SK-N-SH (cell line): Measurements from ENCODE around the gene CNKSR2. TPM values are rescaled to one million over a fixed set of nuclear protein-coding genes. Genes with fewer than 3 reads are reported as not detected.

Experiments used
- CTCF ChIA-PET: fragments of 300-600, 350-600 bp; formaldehyde crosslinking; extraction: SDS; loops from one replicate; lab custom pipeline; 2021; lab: Yijun Ruan, JAX
- POLR2A ChIA-PET: fragments of 350-600 bp; sonication (Branson Sonifier 250); formaldehyde crosslinking; extraction: SDS; loops from one replicate; lab custom pipeline; 2020; ENCODE audit warnings: antibody characterized with exemption, inconsistent platforms; lab: Yijun Ruan, JAX
- DNase-seq: peaks from one replicate; pipeline ENCODE4 v3.0.0; 2012
- H2AFZ ChIP-seq: fragments of 200-600 bp; sonication (generic); 2 replicates; pipeline ENCODE4 v1.8.1; 2016; ENCODE audit warnings: antibody characterized with exemption, mild to moderate bottlenecking, low read depth
- H3F3A ChIP-seq: fragments of 200-600 bp; sonication (generic); replicated peaks from 2 replicates; pipeline ENCODE3; 2016; ENCODE audit warnings: antibody characterized with exemption, mild to moderate bottlenecking; ENCODE audit not compliant: insufficient read depth
- H3K27ac ChIP-seq, 2 experiments: fragments of 200-500 bp in 1 of 2; fragments of 200-600 bp in 1 of 2; sonication (Bioruptor generic) in 1 of 2; sonication (generic), shearing (Covaris generic) in 1 of 2; 2 replicates each; pipeline versions ENCODE4 v1.5.1 to v1.6.1; 2014 to 2016; ENCODE audit warnings: low read depth in 2 of 2, inconsistent platforms in 1 of 2, low read length in 1 of 2, mild to moderate bottlenecking in 1 of 2, mixed read lengths in 1 of 2
- H3K27me3 ChIP-seq: fragments of 200-600 bp; sonication (generic), shearing (Covaris generic); 2 replicates; pipeline ENCODE4 v1.6.1; 2016; ENCODE audit warnings: mixed run types; ENCODE audit not compliant: insufficient read depth
- H3K36me3 ChIP-seq, 2 experiments: fragments of 200-500 bp in 1 of 2; fragments of 200-600 bp in 1 of 2; sonication (Bioruptor generic) in 1 of 2; sonication (generic) in 1 of 2; replicated peaks in 1 of 2; 2 replicates each; pipeline versions ENCODE3 to v1.5.1; 2014 to 2016; ENCODE audit warnings: low read length in 1 of 2, mild to moderate bottlenecking in 1 of 2; ENCODE audit not compliant: insufficient read depth in 2 of 2, control insufficient read depth in 1 of 2
- H3K4me1 ChIP-seq, 2 experiments: fragments of 200-500 bp in 1 of 2; fragments of 200-600 bp in 1 of 2; sonication (Bioruptor generic) in 1 of 2; sonication (generic), shearing (Covaris generic) in 1 of 2; 2 replicates each; pipeline versions ENCODE4 v1.5.1 to v1.6.1; 2014 to 2016; ENCODE audit warnings: low read depth in 1 of 2, low read length in 1 of 2, mixed run types in 1 of 2; ENCODE audit not compliant: insufficient read depth in 2 of 2, control insufficient read depth in 1 of 2
- H3K4me2 ChIP-seq: fragments of 200-600 bp; sonication (generic), shearing (Covaris generic); 2 replicates; pipeline ENCODE4 v1.6.1; 2017; ENCODE audit warnings: mixed run types
- H3K4me3 ChIP-seq, 2 experiments: fragments of 200-500 bp in 1 of 2; fragments of 200-600 bp in 1 of 2; sonication (Bioruptor generic) in 1 of 2; sonication (generic), shearing (Covaris generic) in 1 of 2; 2 replicates each; pipeline versions ENCODE4 v1.5.1 to v1.8.1; 2014 to 2016; ENCODE audit warnings: low read depth in 2 of 2, inconsistent platforms in 1 of 2, low read length in 1 of 2, mild to moderate bottlenecking in 1 of 2, mixed read lengths in 1 of 2, moderate library complexity in 1 of 2
- H3K79me2 ChIP-seq: fragments of 200-600 bp; sonication (generic); 2 replicates; pipeline ENCODE4 v1.8.1; 2017; ENCODE audit warnings: mild to moderate bottlenecking; ENCODE audit not compliant: insufficient read depth
- H3K9ac ChIP-seq: fragments of 200-600 bp; sonication (generic); 2 replicates; pipeline ENCODE4 v1.6.1; 2017; ENCODE audit warnings: mixed run types
- H3K9me2 ChIP-seq: fragments of 200-600 bp; sonication (generic); 2 replicates; pipeline ENCODE4 v1.6.1; 2017; ENCODE audit warnings: mixed run types
- H3K9me3 ChIP-seq: fragments of 200-600 bp; sonication (generic); 2 replicates; pipeline ENCODE4 v1.6.1; 2017; ENCODE audit warnings: mixed run types, mild to moderate bottlenecking, moderate library complexity
- H4K20me1 ChIP-seq: fragments of 200-600 bp; sonication (generic); 2 replicates; pipeline ENCODE4 v1.6.1; 2017; ENCODE audit warnings: mild to moderate bottlenecking, mixed run types; ENCODE audit not compliant: insufficient read depth
- CHD2 ChIP-seq: fragments of 150-350 bp; IDR thresholded peaks from 2 replicates; pipeline ENCODE4 v1.6.1; 2018; ENCODE audit warnings: low read length; ENCODE audit not compliant: partially characterized antibody
- ELF1 ChIP-seq: IDR thresholded peaks from 2 replicates; pipeline ENCODE4 v1.4.0; 2012
- EP300 ChIP-seq, 2 experiments: IDR thresholded peaks; 2 replicates each; pipeline versions ENCODE4 v1.4.0 to v1.6.1; 2012; ENCODE audit warnings: borderline replicate concordance in 1 of 2, low read depth in 1 of 2, low read length in 1 of 2
- FOSL2 ChIP-seq: IDR thresholded peaks from 2 replicates; pipeline ENCODE4 v1.4.0; 2012; ENCODE audit warnings: low read depth, mild to moderate bottlenecking, moderate library complexity, borderline replicate concordance
- FOXJ3 ChIP-seq: sonication (generic); formaldehyde crosslinking; IDR thresholded peaks from 2 replicates; pipeline ENCODE4 v1.5.1; 2020; ENCODE audit warnings: mild to moderate bottlenecking, missing genetic modification reagents
- FOXM1 ChIP-seq: IDR thresholded peaks from 2 replicates; pipeline ENCODE4 v1.4.0; 2012; ENCODE audit warnings: low read depth, mild to moderate bottlenecking
- GABPA ChIP-seq: IDR thresholded peaks from 2 replicates; pipeline ENCODE4 v1.4.0; 2012; ENCODE audit warnings: low read depth, mild to moderate bottlenecking
- GATA2 ChIP-seq: sonication (generic); formaldehyde crosslinking; IDR thresholded peaks from 2 replicates; pipeline ENCODE4 v1.5.0; 2020; ENCODE audit warnings: mild to moderate bottlenecking, missing genetic modification reagents
- JUND ChIP-seq: IDR thresholded peaks from 2 replicates; pipeline ENCODE4 v1.4.0; 2012
- MEF2A ChIP-seq: IDR thresholded peaks from 2 replicates; pipeline ENCODE4 v1.4.0; 2012; ENCODE audit warnings: low read depth, borderline replicate concordance
- NFIC ChIP-seq: IDR thresholded peaks from 2 replicates; pipeline ENCODE4 v1.4.0; 2012; ENCODE audit warnings: borderline replicate concordance
- RAD21 ChIP-seq: IDR thresholded peaks from 2 replicates; pipeline ENCODE4 v1.6.1; 2012; ENCODE audit warnings: mild to moderate bottlenecking, low read length
- RCOR1 ChIP-seq: fragments of 150-350 bp; IDR thresholded peaks from 2 replicates; pipeline ENCODE4 v1.6.1; 2017; ENCODE audit warnings: antibody characterized with exemption, low read length
- RFX5 ChIP-seq: IDR thresholded peaks from 2 replicates; pipeline ENCODE4 v1.6.1; 2012; ENCODE audit warnings: mild to moderate bottlenecking, improper control_type of control experiment, low read length
- RXRA ChIP-seq: IDR thresholded peaks from 2 replicates; pipeline ENCODE4 v1.4.0; 2012; ENCODE audit warnings: low read depth, mild to moderate bottlenecking, borderline replicate concordance
- SIN3A ChIP-seq: IDR thresholded peaks from 2 replicates; pipeline ENCODE4 v1.6.1; 2012; ENCODE audit warnings: low read depth, mild to moderate bottlenecking, low read length, moderate library complexity, borderline replicate concordance
- SMC3 ChIP-seq: IDR thresholded peaks from 2 replicates; pipeline ENCODE4 v1.6.1; 2012; ENCODE audit warnings: low read depth, low read length, improper control_type of control experiment
- TEAD4 ChIP-seq: IDR thresholded peaks from 2 replicates; pipeline ENCODE4 v1.4.0; 2012; ENCODE audit warnings: mild to moderate bottlenecking, borderline replicate concordance; ENCODE audit not compliant: insufficient read depth
- YY1 ChIP-seq: IDR thresholded peaks from 2 replicates; pipeline ENCODE4 v1.4.0; 2012; ENCODE audit warnings: low read depth, mild to moderate bottlenecking
- WGBS: methylation state at CpG from one replicate; pipeline ENCODE4 v1.1.6; 2017; ENCODE audit warnings: low lambda C conversion rate; 5-methylcytosine and 5-hydroxymethylcytosine counted together
- polyA plus RNA-seq, 3 experiments: library from polyadenylated mRNA; depleted of rRNA; stranded (reverse); fragments of >200 nt; gene quantifications; 2 replicates each; pipeline ENCODE4 v1.2.3, GENCODE V29; 2012
- TF ChIP-seq, protein P1 (sequence below): fragments of 150-350 bp; IDR thresholded peaks from 2 replicates; pipeline ENCODE4 v1.6.1; 2017; ENCODE audit warnings: antibody characterized with exemption, low read length, low read depth, borderline replicate concordance
- TF ChIP-seq, protein P2 (sequence below): IDR thresholded peaks from 2 replicates; pipeline ENCODE4; 2012
- TF ChIP-seq, protein P3 (sequence below): IDR thresholded peaks from 2 replicates; pipeline ENCODE4 v1.6.1; 2012; ENCODE audit warnings: mild to moderate bottlenecking, low read depth, low read length, moderate library complexity
- TF ChIP-seq, protein P4 (sequence below): IDR thresholded peaks from 2 replicates; pipeline ENCODE4 v1.4.0; 2012; ENCODE audit warnings: low read depth
- TF ChIP-seq, protein P5 (sequence below): IDR thresholded peaks from 2 replicates; pipeline ENCODE4 v1.4.0; 2012; ENCODE audit warnings: low read depth, borderline replicate concordance

CNKSR2 gene
- polyA plus RNA-seq, 1 of the 3 experiments (the other 2 are of a cell fraction): 0.03 TPM

DNA sequence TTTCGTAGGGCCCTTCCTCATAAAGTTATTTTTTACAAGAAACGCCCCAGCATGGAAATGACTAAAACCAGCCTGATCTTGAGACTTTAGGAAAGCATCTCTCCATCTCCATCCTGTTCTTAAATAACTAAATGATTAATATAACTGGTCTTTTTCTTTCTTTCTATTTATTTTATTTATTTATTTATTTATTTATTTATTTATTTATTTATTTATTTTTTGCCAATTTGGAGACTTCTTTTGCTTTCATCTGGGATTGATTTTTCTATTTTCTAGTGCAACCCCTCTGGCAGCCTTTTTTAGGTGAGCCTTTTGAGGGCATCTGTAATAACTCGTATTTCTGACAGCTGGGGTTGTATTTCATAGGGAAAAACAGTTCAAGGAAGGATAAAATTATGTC lies 285.1 kb downstream of the CNKSR2 start:
- POLR2A ChIA-PET: no interaction called here
- Histone ChIP-seq H3K27ac (no peak overlapping the region), H3K27me3 (no peaks in the 10 kb centered on the region), H4K20me1 (no peaks in the 10 kb centered on the region)
- no peak for DNase-seq
- no peak for TF ChIP-seq RFX5
- no peak for TF ChIP-seq ELF1
- TF ChIP-seq, protein P1, sequence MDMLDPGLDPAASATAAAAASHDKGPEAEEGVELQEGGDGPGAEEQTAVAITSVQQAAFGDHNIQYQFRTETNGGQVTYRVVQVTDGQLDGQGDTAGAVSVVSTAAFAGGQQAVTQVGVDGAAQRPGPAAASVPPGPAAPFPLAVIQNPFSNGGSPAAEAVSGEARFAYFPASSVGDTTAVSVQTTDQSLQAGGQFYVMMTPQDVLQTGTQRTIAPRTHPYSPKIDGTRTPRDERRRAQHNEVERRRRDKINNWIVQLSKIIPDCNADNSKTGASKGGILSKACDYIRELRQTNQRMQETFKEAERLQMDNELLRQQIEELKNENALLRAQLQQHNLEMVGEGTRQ: no peak
- TF ChIP-seq, protein P2, sequence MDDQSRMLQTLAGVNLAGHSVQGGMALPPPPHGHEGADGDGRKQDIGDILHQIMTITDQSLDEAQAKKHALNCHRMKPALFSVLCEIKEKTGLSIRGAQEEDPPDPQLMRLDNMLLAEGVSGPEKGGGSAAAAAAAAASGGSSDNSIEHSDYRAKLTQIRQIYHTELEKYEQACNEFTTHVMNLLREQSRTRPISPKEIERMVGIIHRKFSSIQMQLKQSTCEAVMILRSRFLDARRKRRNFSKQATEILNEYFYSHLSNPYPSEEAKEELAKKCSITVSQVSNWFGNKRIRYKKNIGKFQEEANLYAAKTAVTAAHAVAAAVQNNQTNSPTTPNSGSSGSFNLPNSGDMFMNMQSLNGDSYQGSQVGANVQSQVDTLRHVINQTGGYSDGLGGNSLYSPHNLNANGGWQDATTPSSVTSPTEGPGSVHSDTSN: no peak
- no peak for TF ChIP-seq RAD21
- no peak for TF ChIP-seq EP300 (IDR thresholded peaks at IDR 0.05; ENCODE audit: borderline replicate concordance in 1 of 2, low read depth in 1 of 2, low read length in 1 of 2)
- no peak for TF ChIP-seq CHD2
- no peak for TF ChIP-seq TEAD4
- TF ChIP-seq, protein P3, sequence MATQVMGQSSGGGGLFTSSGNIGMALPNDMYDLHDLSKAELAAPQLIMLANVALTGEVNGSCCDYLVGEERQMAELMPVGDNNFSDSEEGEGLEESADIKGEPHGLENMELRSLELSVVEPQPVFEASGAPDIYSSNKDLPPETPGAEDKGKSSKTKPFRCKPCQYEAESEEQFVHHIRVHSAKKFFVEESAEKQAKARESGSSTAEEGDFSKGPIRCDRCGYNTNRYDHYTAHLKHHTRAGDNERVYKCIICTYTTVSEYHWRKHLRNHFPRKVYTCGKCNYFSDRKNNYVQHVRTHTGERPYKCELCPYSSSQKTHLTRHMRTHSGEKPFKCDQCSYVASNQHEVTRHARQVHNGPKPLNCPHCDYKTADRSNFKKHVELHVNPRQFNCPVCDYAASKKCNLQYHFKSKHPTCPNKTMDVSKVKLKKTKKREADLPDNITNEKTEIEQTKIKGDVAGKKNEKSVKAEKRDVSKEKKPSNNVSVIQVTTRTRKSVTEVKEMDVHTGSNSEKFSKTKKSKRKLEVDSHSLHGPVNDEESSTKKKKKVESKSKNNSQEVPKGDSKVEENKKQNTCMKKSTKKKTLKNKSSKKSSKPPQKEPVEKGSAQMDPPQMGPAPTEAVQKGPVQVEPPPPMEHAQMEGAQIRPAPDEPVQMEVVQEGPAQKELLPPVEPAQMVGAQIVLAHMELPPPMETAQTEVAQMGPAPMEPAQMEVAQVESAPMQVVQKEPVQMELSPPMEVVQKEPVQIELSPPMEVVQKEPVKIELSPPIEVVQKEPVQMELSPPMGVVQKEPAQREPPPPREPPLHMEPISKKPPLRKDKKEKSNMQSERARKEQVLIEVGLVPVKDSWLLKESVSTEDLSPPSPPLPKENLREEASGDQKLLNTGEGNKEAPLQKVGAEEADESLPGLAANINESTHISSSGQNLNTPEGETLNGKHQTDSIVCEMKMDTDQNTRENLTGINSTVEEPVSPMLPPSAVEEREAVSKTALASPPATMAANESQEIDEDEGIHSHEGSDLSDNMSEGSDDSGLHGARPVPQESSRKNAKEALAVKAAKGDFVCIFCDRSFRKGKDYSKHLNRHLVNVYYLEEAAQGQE: no peak
- no peak for TF ChIP-seq SIN3A
- TF ChIP-seq FOXM1: no peak
- no peak for TF ChIP-seq NFIC
- TF ChIP-seq MEF2A: no peak
- TF ChIP-seq, all 33 proteins: peak for 0
- Histone ChIP-seq H3K9me2 (no peaks in the 10 kb centered on the region), H3K36me3 (no peaks in the 10 kb centered on the region), H3K9ac (no peak overlapping the region), H2AFZ (no peak overlapping the region), H3K4me3 (no peak overlapping the region), H3K4me1 (no peaks in the 10 kb centered on the region), H3K9me3 (no peaks in the 10 kb centered on the region), H3K79me2 (no peaks in the 10 kb centered on the region), H3K4me2 (no peak overlapping the region), H3F3A (no peaks in the 10 kb centered on the region)
- CTCF ChIA-PET: no interaction called here
- 32% methylated on average over 3 of the region's 3 CpGs for WGBS

DNA sequence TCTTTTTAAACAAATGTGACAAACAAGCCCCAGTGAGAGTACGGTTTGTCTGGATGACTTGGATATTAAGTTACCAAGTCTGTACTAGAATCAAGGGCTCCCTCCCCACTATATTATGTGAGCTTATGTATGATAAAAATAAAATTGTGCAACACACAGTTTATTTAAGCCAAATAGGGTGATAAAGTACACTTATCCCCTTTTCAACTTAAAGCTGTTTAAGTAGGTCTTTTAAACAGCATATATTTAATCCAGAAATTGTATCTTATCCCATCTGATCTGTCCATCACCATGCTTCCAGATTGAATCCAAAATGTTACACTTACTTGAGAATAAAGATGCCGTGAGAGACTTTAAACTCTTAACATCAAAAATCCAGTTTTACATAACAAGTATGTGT lies 285.9 kb downstream of the CNKSR2 start:
- no peak overlapping the region for H3K4me3 ChIP-seq
- CTCF ChIA-PET: no interaction called here
- H3K27ac ChIP-seq: no peak overlapping the region
- H3K9me2 ChIP-seq: no peaks in the 10 kb centered on the region
- no peak for DNase-seq
- no peak overlapping the region for H3K9ac ChIP-seq
- no peaks in the 10 kb centered on the region for H3K4me1 ChIP-seq
- no peaks in the 10 kb centered on the region for H3K9me3 ChIP-seq
- no peak overlapping the region for H2AFZ ChIP-seq
- no peaks in the 10 kb centered on the region for H3K27me3 ChIP-seq
- no peaks in the 10 kb centered on the region for H4K20me1 ChIP-seq
- H3K36me3 ChIP-seq: no peaks in the 10 kb centered on the region
- 30% methylated on average over 2 of the region's 2 CpGs for WGBS
- no peak overlapping the region for H3K4me2 ChIP-seq
- no peaks in the 10 kb centered on the region for H3K79me2 ChIP-seq
- POLR2A ChIA-PET: no interaction called here
- H3F3A ChIP-seq: no peaks in the 10 kb centered on the region
- TF ChIP-seq JUND: no peak
- TF ChIP-seq, protein P4, sequence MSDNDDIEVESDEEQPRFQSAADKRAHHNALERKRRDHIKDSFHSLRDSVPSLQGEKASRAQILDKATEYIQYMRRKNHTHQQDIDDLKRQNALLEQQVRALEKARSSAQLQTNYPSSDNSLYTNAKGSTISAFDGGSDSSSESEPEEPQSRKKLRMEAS: no peak
- no peak for TF ChIP-seq YY1
- no peak for TF ChIP-seq SIN3A
- no peak for TF ChIP-seq SMC3
- no peak for TF ChIP-seq RCOR1
- no peak for TF ChIP-seq GABPA
- TF ChIP-seq, protein P5, sequence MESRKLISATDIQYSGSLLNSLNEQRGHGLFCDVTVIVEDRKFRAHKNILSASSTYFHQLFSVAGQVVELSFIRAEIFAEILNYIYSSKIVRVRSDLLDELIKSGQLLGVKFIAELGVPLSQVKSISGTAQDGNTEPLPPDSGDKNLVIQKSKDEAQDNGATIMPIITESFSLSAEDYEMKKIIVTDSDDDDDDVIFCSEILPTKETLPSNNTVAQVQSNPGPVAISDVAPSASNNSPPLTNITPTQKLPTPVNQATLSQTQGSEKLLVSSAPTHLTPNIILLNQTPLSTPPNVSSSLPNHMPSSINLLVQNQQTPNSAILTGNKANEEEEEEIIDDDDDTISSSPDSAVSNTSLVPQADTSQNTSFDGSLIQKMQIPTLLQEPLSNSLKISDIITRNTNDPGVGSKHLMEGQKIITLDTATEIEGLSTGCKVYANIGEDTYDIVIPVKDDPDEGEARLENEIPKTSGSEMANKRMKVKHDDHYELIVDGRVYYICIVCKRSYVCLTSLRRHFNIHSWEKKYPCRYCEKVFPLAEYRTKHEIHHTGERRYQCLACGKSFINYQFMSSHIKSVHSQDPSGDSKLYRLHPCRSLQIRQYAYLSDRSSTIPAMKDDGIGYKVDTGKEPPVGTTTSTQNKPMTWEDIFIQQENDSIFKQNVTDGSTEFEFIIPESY: no peak
- no peak for TF ChIP-seq FOXJ3
- TF ChIP-seq FOSL2: no peak
- no peak for TF ChIP-seq GATA2 (CRISPR knock-in tag)
- TF ChIP-seq RXRA: no peak
- no peak for TF ChIP-seq NFIC
